GM23248 (cell line): ENCODE measurements around the gene SORT1.

Source experiments
- EZH2 ChIP-seq: fragments of 200-600 bp; sonication (generic); IDR thresholded peaks from 2 replicates; pipeline ENCODE4 v1.6.1; 2018; ENCODE audit warnings: antibody characterized with exemption, mild to moderate bottlenecking; ENCODE audit not compliant: insufficient read depth, poor library complexity, severe bottlenecking
- EZH2phosphoT487 ChIP-seq: fragments of 200-600 bp; sonication (generic); IDR thresholded peaks from 2 replicates; pipeline ENCODE4 v1.6.1; 2018; ENCODE audit warnings: antibody characterized with exemption, moderate library complexity, mild to moderate bottlenecking, low read depth; ENCODE audit not compliant: insufficient read depth

DNA sequence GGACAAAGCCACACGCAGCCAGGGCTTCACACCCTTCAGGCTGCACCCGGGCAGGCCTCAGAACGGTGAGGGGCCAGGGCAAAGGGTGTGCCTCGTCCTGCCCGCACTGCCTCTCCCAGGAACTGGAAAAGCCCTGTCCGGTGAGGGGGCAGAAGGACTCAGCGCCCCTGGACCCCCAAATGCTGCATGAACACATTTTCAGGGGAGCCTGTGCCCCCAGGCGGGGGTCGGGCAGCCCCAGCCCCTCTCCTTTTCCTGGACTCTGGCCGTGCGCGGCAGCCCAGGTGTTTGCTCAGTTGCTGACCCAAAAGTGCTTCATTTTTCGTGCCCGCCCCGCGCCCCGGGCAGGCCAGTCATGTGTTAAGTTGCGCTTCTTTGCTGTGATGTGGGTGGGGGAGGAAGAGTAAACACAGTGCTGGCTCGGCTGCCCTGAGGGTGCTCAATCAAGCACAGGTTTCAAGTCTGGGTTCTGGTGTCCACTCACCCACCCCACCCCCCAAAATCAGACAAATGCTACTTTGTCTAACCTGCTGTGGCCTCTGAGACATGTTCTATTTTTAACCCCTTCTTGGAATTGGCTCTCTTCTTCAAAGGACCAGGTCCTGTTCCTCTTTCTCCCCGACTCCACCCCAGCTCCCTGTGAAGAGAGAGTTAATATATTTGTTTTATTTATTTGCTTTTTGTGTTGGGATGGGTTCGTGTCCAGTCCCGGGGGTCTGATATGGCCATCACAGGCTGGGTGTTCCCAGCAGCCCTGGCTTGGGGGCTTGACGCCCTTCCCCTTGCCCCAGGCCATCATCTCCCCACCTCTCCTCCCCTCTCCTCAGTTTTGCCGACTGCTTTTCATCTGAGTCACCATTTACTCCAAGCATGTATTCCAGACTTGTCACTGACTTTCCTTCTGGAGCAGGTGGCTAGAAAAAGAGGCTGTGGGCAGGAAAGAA, 122.9 kb downstream of the SORT1 start:
- TF ChIP-seq EZH2 (no peak), EZH2phosphoT487 (no peak)
